Panc1 (cell line): Measurements from ENCODE around the gene C2orf80. TPM values are rescaled to one million over a fixed set of nuclear protein-coding genes. Genes with fewer than 3 reads are reported as not detected.
"Not testable (repeated sequence)": the region's sequence is repeated elsewhere in the genome, so short reads cannot be mapped to it uniquely, and the experiment has no call there.

ENCODE experiments used
- ATAC-seq: fragments of 200-7000 bp; cut with Tn5 transposase; 2 replicates; pipeline ENCODE4 v1.9.1; 2020; ENCODE audit warnings: mild to moderate bottlenecking, moderate library complexity
- BruUV-seq: library from RNA; stranded (reverse); fragments of 400-500 nt; replicated peaks from 2 replicates; lab custom pipeline; 2021; lab: Mats Ljungman, UMichigan
- CTCF ChIA-PET: fragments of 300-600 bp; sonication (Branson Sonifier 250); formaldehyde crosslinking; loops from one replicate; lab custom pipeline; 2022; ENCODE audit warnings: antibody characterized with exemption; lab: Charles Lee
- POLR2A ChIA-PET: fragments of 300-600 bp; sonication (Branson Sonifier 250); formaldehyde crosslinking; loops from one replicate; lab custom pipeline; 2022; ENCODE audit warnings: antibody characterized with exemption; lab: Charles Lee
- DNase-seq: peaks from one replicate; pipeline ENCODE4 v3.0.0-alpha.2; 2010; ENCODE audit warnings: low read depth, low spot score
- H3K27ac ChIP-seq: 2 replicates; pipeline ENCODE4 v1.5.1; 2011; ENCODE audit warnings: mild to moderate bottlenecking, low read length, inconsistent platforms
- H3K27me3 ChIP-seq: fragments of 200-500 bp; sonication (Bioruptor generic); 2 replicates; pipeline ENCODE4 v1.6.0; 2014; ENCODE audit warnings: low read length, inconsistent platforms; ENCODE audit not compliant: control insufficient read depth, insufficient read depth
- H3K36me3 ChIP-seq: fragments of 200-500 bp; sonication (Bioruptor generic); 2 replicates; pipeline ENCODE4 v1.5.1; 2014; ENCODE audit warnings: inconsistent platforms, mild to moderate bottlenecking, low read length, moderate library complexity; ENCODE audit not compliant: control insufficient read depth, insufficient read depth
- H3K4me1 ChIP-seq: 2 replicates; pipeline ENCODE4 v1.5.1; 2011; ENCODE audit warnings: inconsistent platforms, mild to moderate bottlenecking, low read length, moderate library complexity; ENCODE audit not compliant: control insufficient read depth, insufficient read depth
- H3K4me3 ChIP-seq, 2 experiments: 2 replicates each; pipeline ENCODE4 v1.5.1; 2011 to 2012; ENCODE audit warnings: low read depth in 2 of 2, low read length in 2 of 2, mild to moderate bottlenecking in 2 of 2, inconsistent platforms in 1 of 2, moderate library complexity in 1 of 2
- H3K9me3 ChIP-seq: fragments of 200-500 bp; sonication (Bioruptor generic); 2 replicates; pipeline ENCODE4 v1.5.1; 2014; ENCODE audit warnings: low read depth, mild to moderate bottlenecking, inconsistent platforms, low read length, moderate library complexity; ENCODE audit not compliant: control insufficient read depth, insufficient read depth
- REST ChIP-seq, 2 experiments: IDR thresholded peaks; 2 replicates each; pipeline ENCODE4 v1.6.1; 2011 to 2012; ENCODE audit warnings: low read depth in 2 of 2, control low read depth in 1 of 2, low read length in 1 of 2, mild to moderate bottlenecking in 1 of 2, moderate library complexity in 1 of 2; ENCODE audit not compliant: insufficient read depth in 1 of 2
- in situ Hi-C: cut with HindIII; loops from 2 replicates; pipeline ENCODE4 v1.10.0; 2016; ENCODE audit warnings: low sequenced_read_pairs, low pct_unique_long_range_greater_than_20kb
- intact Hi-C: fragments of 100-400 bp; cut with micrococcal nuclease; formaldehyde crosslinking; loops from one replicate; pipeline ENCODE4 v1.10.0; 2022; ENCODE audit not compliant: unreplicated experiment
- total RNA-seq: library from RNA; stranded (reverse); gene quantifications from one replicate; pipeline ENCODE4 v1.2.1, GENCODE V29; 2021; ENCODE audit not compliant: unreplicated experiment

Gene C2orf80
- total RNA-seq, 1 experiment from 2014 or later, result not detected

DNA sequence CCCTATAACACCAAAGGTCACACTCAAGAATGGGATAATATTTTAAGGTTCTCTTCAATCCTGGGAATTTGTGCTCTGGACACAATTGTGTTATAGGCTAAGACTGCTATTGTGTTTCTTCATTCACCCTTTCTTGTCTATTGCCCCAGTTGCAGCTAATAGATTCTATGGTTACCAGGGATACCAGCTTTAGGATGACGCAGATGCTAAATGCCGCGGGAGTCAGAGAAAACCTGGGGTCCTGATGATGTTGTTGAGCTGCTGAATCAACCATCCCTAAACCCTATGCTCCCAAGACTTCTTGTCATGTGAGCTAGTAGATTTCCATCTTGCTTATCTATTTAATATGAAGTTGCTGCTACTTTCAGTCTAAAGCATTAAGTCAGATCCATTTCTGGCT is 70.9 kb downstream of the C2orf80 start:
- no peak overlapping the region for H3K27ac ChIP-seq
- DNase-seq, result no peak
- no peak for TF ChIP-seq REST (IDR thresholded peaks at IDR 0.05; ENCODE audit: insufficient read depth in 1 of 2, low read depth in 2 of 2, low read length in 1 of 2)
- H3K4me1 ChIP-seq, result no peaks in the 10 kb centered on the region
- no TSS peak for BruUV-seq
- H3K9me3 ChIP-seq, result no peaks in the 10 kb centered on the region
- H3K27me3 ChIP-seq, result no peaks in the 10 kb centered on the region
- ChIA-PET CTCF (no interaction called here), POLR2A (no interaction called here)
- no peaks in the 10 kb centered on the region; the same call in 1 of the 2 replicates for H3K36me3 ChIP-seq
- ATAC-seq, result no peak
- in situ Hi-C loops (no loop called here), intact Hi-C loops (no loop called here)
- no peak overlapping the region for H3K4me3 ChIP-seq

DNA sequence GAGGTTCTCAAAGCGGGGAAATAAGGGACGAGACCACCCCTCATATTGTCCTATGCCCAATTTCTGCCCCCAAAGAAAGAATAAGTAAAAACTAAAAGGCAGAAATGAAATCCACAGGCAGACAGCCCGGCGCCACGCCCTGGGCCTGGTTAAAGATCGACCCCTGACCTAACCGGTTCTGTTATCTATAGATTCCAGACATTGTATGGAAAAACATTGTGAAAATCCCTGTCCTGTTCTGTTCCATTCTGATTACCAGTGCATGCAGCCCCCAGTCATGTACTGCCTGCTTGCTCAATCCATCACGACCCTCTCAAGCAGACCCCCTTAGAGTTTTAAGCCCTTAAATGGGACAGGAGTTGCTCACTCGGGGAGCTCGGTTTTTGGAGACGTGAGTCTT is 72.4 kb downstream of the C2orf80 start:
- H3K4me1 ChIP-seq, DNase-seq, H3K9me3 ChIP-seq, ATAC-seq, H3K36me3 ChIP-seq, intact Hi-C loops, H3K27me3 ChIP-seq, H3K4me3 ChIP-seq, CTCF ChIA-PET, in situ Hi-C loops, H3K27ac ChIP-seq, BruUV-seq, POLR2A ChIA-PET: not testable (repeated sequence)

Other genes with a start within 250 kb of the C2orf80 start
- 2.5 TPM for gene PLEKHM3, start 164.5 kb downstream of the C2orf80 start, total RNA-seq
- not detected for gene CRYGD, start 65.5 kb downstream of the C2orf80 start, total RNA-seq
- gene CRYGC, start 60.2 kb downstream of the C2orf80 start, total RNA-seq, result not detected
- gene CRYGB, start 43.9 kb downstream of the C2orf80 start, total RNA-seq, result not detected
- not detected for gene CRYGA, start 26.4 kb downstream of the C2orf80 start, total RNA-seq
- gene IDH1, start 65.0 kb upstream of the C2orf80 start, total RNA-seq, result 80.2 TPM
- 34.8 TPM for gene PIKFYVE, start 76.2 kb upstream of the C2orf80 start, total RNA-seq
- gene PTH2R, start 216.8 kb upstream of the C2orf80 start, total RNA-seq, result 0.10 TPM